ENCODE results near the gene GBA2.
A peak's percentile ranks its signal among the peaks of the same experiment; 100 is the strongest.

The GBA2 gene

DNA sequence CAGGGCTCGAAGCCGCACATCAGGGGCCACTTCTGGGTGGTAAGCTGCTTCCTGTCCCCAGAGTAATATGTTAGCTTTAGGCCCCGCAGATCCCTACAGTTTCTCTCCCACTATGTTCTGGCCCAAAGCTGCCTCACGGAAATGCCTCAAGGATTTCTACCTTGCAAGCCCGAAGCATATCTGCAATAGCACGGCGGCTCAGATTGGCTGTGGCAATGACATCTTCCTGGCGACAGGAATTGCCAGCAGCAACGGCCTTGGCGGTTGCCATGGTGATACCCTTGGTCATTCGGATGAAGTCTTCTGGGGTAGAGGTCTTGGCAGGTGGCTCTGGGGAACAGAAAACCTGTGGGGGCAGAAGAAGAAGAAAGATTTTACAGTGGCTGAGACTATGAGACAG, 49.0 kb downstream of the GBA2 start:
- H3K36me3 ChIP-seq (ENCODE audit: control insufficient read depth, insufficient read depth, low read length, severe bottlenecking) = peaks cover 94% of the 10 kb centered on the region
- H3K9me3 ChIP-seq (ENCODE audit: control insufficient read depth, low read length) = no peaks in the 10 kb centered on the region
- H3K4me1 ChIP-seq (ENCODE audit: control insufficient read depth, insufficient read depth, low read length) = peaks cover 2% of the 10 kb centered on the region
- no peak overlapping the region for H3K9ac ChIP-seq (ENCODE audit: low read length)
- no peak overlapping the region for H3K4me3 ChIP-seq (ENCODE audit: low read length)
- no peak for DNase-seq (ENCODE audit: low read depth)
- no peaks in the 10 kb centered on the region for H3K27me3 ChIP-seq (replicated peaks; ENCODE audit: control insufficient read depth, insufficient read depth, low read length)

GRCh38 chr9:35698231-35698630, 50.8 kb downstream of the GBA2 start:
- DNase-seq (ENCODE audit: low read depth) = no peak
- peaks cover 76% of the 10 kb centered on the region for H3K36me3 ChIP-seq (ENCODE audit: control insufficient read depth, insufficient read depth, low read length, severe bottlenecking)

DNA sequence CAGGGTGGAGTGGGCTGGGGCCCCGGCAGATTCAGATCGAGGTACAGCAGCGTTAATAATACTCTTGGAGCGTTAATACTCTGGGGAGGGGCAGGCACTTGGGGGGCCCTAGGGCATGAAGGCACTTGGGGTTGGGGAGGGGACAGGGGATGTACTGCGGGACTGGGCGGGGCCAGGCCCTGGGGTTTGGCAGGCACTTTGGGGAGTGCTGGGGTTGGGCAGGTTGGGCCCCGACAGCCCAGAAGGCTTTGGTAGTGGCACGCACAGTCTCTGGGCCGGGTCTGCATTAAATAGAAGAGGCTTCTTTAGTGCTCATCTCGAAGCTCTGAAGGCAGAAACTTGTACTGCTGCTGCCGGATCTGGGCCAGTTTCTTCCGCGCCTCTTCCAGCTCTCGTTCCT, 51.5 kb downstream of the GBA2 start:
- Histone ChIP-seq H3K9ac (ENCODE audit: low read length) (no peak overlapping the region), H3K4me3 (ENCODE audit: low read length) (no peak overlapping the region), H3K4me1 (ENCODE audit: control insufficient read depth, insufficient read depth, low read length) (peaks cover 5% of the 10 kb centered on the region), H3K36me3 (ENCODE audit: control insufficient read depth, insufficient read depth, low read length, severe bottlenecking) (peaks cover 69% of the 10 kb centered on the region), H3K9me3 (ENCODE audit: control insufficient read depth, low read length) (no peaks in the 10 kb centered on the region), H3K27me3 (replicated peaks; ENCODE audit: control insufficient read depth, insufficient read depth, low read length) (no peaks in the 10 kb centered on the region)
- no peak for DNase-seq (ENCODE audit: low read depth)

More at GRCh38 chr9:35698231-35698630, 50.8 kb downstream of the GBA2 start:
- H3K9ac ChIP-seq (ENCODE audit: low read length) = no peak overlapping the region
- peaks cover 5% of the 10 kb centered on the region for H3K4me1 ChIP-seq (ENCODE audit: control insufficient read depth, insufficient read depth, low read length)
- no peaks in the 10 kb centered on the region for H3K9me3 ChIP-seq (ENCODE audit: control insufficient read depth, low read length)
- H3K4me3 ChIP-seq (ENCODE audit: low read length) = no peak overlapping the region
- H3K27me3 ChIP-seq (replicated peaks; ENCODE audit: control insufficient read depth, insufficient read depth, low read length) = no peaks in the 10 kb centered on the region

- Histone ChIP-seq H3K4me1 (ENCODE audit: control insufficient read depth, insufficient read depth, low read length) (peaks cover 10% of the 10 kb centered on the region), H3K4me3 (ENCODE audit: low read length) (no peak overlapping the region), H3K9ac (ENCODE audit: low read length) (peak overlapping the region; percentile 38), H3K9me3 (ENCODE audit: control insufficient read depth, low read length) (no peaks in the 10 kb centered on the region), H3K36me3 (ENCODE audit: control insufficient read depth, insufficient read depth, low read length, severe bottlenecking) (peaks cover 62% of the 10 kb centered on the region), H3K27me3 (replicated peaks; ENCODE audit: control insufficient read depth, insufficient read depth, low read length) (no peaks in the 10 kb centered on the region)
- DNase-seq (ENCODE audit: low read depth) = peak; percentile 79
Measured at GRCh38 chr9:35696520-35697215, 52.4 kb downstream of the GBA2 start.

DNA sequence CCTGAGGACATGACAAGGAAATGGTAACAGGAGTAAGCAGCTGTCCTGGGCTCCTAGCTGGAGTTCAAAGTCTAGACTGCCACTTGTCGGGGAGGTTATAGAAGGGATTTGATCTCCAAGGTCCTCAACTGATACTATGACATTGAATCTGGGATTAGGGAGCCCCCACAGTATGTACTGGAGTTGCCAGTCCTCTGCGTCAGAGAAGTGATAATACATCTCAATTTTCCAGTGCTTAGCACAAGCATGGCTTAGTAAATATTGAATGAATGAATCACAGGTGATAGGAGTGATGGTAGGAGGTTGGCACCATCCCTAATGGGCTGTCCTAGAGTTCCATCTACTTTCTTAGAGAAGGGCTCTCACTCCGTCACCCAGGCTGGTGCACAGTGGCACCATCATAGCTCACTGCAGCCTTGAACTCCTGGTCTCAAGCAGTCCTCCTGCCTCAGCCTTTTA, 53.1 kb downstream of the GBA2 start:
- Histone ChIP-seq H3K9me3 (ENCODE audit: control insufficient read depth, low read length) (no peaks in the 10 kb centered on the region), H3K4me3 (ENCODE audit: low read length) (no peak overlapping the region), H3K9ac (ENCODE audit: low read length) (peak overlapping the region; percentile 13), H3K36me3 (ENCODE audit: control insufficient read depth, insufficient read depth, low read length, severe bottlenecking) (peaks cover 55% of the 10 kb centered on the region), H3K27me3 (replicated peaks; ENCODE audit: control insufficient read depth, insufficient read depth, low read length) (no peaks in the 10 kb centered on the region), H3K4me1 (ENCODE audit: control insufficient read depth, insufficient read depth, low read length) (peaks cover 17% of the 10 kb centered on the region)
- DNase-seq (ENCODE audit: low read depth) = no peak

DNA sequence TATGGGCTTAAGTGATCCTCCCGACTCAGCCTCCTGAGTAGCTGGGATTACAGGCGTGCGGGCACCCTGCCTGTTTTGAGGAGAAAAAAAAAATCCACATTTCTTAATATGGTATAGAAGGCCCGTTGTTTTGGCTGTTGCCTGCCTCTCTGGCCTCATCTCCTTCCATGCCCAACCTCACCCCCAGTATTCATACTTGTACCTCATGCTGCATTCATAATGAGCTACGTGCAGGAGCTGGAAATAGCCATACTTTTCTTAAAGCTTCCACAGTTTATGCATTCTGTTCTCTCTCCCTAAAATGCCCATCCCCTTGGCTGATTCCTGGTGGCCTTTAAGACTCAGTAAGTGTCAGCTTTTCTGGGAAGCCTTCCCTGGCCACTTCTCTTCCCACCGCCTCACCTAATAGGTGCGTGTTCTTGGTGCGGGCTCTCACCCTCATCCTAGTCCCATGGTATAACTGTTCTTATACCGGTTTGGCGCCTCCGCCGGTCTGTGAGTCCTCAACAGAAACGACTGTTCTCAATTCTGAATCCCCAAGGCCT, 57.2 kb downstream of the GBA2 start:
- no peaks in the 10 kb centered on the region for H3K27me3 ChIP-seq (replicated peaks; ENCODE audit: control insufficient read depth, insufficient read depth, low read length)
- H3K9me3 ChIP-seq (ENCODE audit: control insufficient read depth, low read length) = no peaks in the 10 kb centered on the region
- no peak overlapping the region for H3K4me3 ChIP-seq (ENCODE audit: low read length)
- peaks cover 42% of the 10 kb centered on the region for H3K4me1 ChIP-seq (ENCODE audit: control insufficient read depth, insufficient read depth, low read length)
- peak overlapping the region; percentile 98 for H3K9ac ChIP-seq (ENCODE audit: low read length)
- no peak for DNase-seq (ENCODE audit: low read depth)
- H3K36me3 ChIP-seq (ENCODE audit: control insufficient read depth, insufficient read depth, low read length, severe bottlenecking) = peaks cover 24% of the 10 kb centered on the region

GRCh38 chr9:35691334-35691650, 57.7 kb downstream of the GBA2 start:
- Histone ChIP-seq H3K9me3 (ENCODE audit: control insufficient read depth, low read length) (no peaks in the 10 kb centered on the region), H3K36me3 (ENCODE audit: control insufficient read depth, insufficient read depth, low read length, severe bottlenecking) (peaks cover 19% of the 10 kb centered on the region), H3K4me3 (ENCODE audit: low read length) (peak overlapping the region; percentile 78), H3K4me1 (ENCODE audit: control insufficient read depth, insufficient read depth, low read length) (peaks cover 46% of the 10 kb centered on the region), H3K27me3 (replicated peaks; ENCODE audit: control insufficient read depth, insufficient read depth, low read length) (no peaks in the 10 kb centered on the region), H3K9ac (ENCODE audit: low read length) (peak overlapping the region; percentile 98)
- DNase-seq (ENCODE audit: low read depth) = no peak

GRCh38 chr9:35690614-35691333, 58.3 kb downstream of the GBA2 start:
- Histone ChIP-seq H3K9ac (ENCODE audit: low read length) (peak overlapping the region; percentile 98), H3K9me3 (ENCODE audit: control insufficient read depth, low read length) (no peaks in the 10 kb centered on the region), H3K4me1 (ENCODE audit: control insufficient read depth, insufficient read depth, low read length) (peaks cover 49% of the 10 kb centered on the region), H3K27me3 (replicated peaks; ENCODE audit: control insufficient read depth, insufficient read depth, low read length) (no peaks in the 10 kb centered on the region), H3K36me3 (ENCODE audit: control insufficient read depth, insufficient read depth, low read length, severe bottlenecking) (peaks cover 14% of the 10 kb centered on the region), H3K4me3 (ENCODE audit: low read length) (peak overlapping the region; percentile 89)
- DNase-seq (ENCODE audit: low read depth) = peak; percentile 93

GRCh38 chr9:35690294-35690613, 58.8 kb downstream of the GBA2 start:
- Histone ChIP-seq H3K9me3 (ENCODE audit: control insufficient read depth, low read length) (no peaks in the 10 kb centered on the region), H3K4me3 (ENCODE audit: low read length) (peak overlapping the region; percentile 89), H3K36me3 (ENCODE audit: control insufficient read depth, insufficient read depth, low read length, severe bottlenecking) (peaks cover 16% of the 10 kb centered on the region), H3K9ac (ENCODE audit: low read length) (peak overlapping the region; percentile 98), H3K4me1 (ENCODE audit: control insufficient read depth, insufficient read depth, low read length) (peaks cover 52% of the 10 kb centered on the region), H3K27me3 (replicated peaks; ENCODE audit: control insufficient read depth, insufficient read depth, low read length) (no peaks in the 10 kb centered on the region)
- no peak for DNase-seq (ENCODE audit: low read depth)

GRCh38 chr9:35689542-35690293, 59.3 kb downstream of the GBA2 start, which contains the start of gene TPM2:
TSS of gene TPM2 (minus strand) at chr9:35689925. CDS start at chr9:35689817, 108 bp downstream.
- Histone ChIP-seq H3K9me3 (ENCODE audit: control insufficient read depth, low read length) (no peaks in the 10 kb centered on the region), H3K27me3 (replicated peaks; ENCODE audit: control insufficient read depth, insufficient read depth, low read length) (no peaks in the 10 kb centered on the region), H3K9ac (ENCODE audit: low read length) (peak within 1 kb of the TSS; percentile 98), H3K36me3 (ENCODE audit: control insufficient read depth, insufficient read depth, low read length, severe bottlenecking) (peaks cover 22% of the 10 kb centered on the region), H3K4me3 (ENCODE audit: low read length) (peak within 1 kb of the TSS; percentile 89), H3K4me1 (ENCODE audit: control insufficient read depth, insufficient read depth, low read length) (peaks cover 47% of the 10 kb centered on the region)
- DNase-seq (ENCODE audit: low read depth) = peak; percentile 85
